Ovary (tissue), 9 donors: ENCODE measurements around the gene FOXP1. TPM values are rescaled to one million over a fixed set of nuclear protein-coding genes. Genes with fewer than 3 reads are reported as not detected.

Experiments
- DNase-seq, 5 donors: peaks; one replicate each; pipeline ENCODE4 v3.0.0-alpha.2; 2019 to 2020
- H3K27ac ChIP-seq, 2 donors: fragments of 200-600 bp; one replicate each; pipeline versions ENCODE4 v1.5.1 to v1.8.0; 2019 to 2022
- H3K27me3 ChIP-seq: fragments of 200-600 bp; one replicate; pipeline ENCODE4 v1.8.0; 2022
- H3K36me3 ChIP-seq: fragments of 200-600 bp; sonication (generic); one replicate; pipeline ENCODE4 v1.5.1; 2019
- H3K4me1 ChIP-seq: one replicate; pipeline ENCODE4 v1.8.1; 2013; ENCODE audit warnings: mild to moderate bottlenecking, moderate library complexity; ENCODE audit not compliant: insufficient read depth
- H3K4me3 ChIP-seq: fragments of 200-600 bp; sonication (generic); one replicate; pipeline ENCODE4 v1.5.1; 2017
- H3K9me3 ChIP-seq, 2 donors: fragments of 200-600 bp in 1 of 2; sonication (generic) in 1 of 2; one replicate each; pipeline versions ENCODE4 v1.5.1 to v1.8.1; 2013 to 2019; ENCODE audit warnings: mild to moderate bottlenecking in 1 of 2, moderate library complexity in 1 of 2
- EP300 ChIP-seq: sonication (generic); formaldehyde crosslinking; IDR thresholded peaks from one replicate; pipeline ENCODE4 v1.6.1; 2017; ENCODE audit warnings: antibody characterized with exemption
- POLR2A ChIP-seq: fragments of 450-650 bp; IDR thresholded peaks from one replicate; pipeline ENCODE4 v1.6.1; 2017; ENCODE audit warnings: antibody characterized with exemption, mild to moderate bottlenecking, moderate library complexity
- WGBS, 3 donors: extraction: QIAGEN DNeasy Blood & Tissue Kit in 1 of 3; methylation state at CpG; one replicate each; pipeline versions ENCODE4 v1.1.5 to v1.1.7; 2013 to 2017; 5-methylcytosine and 5-hydroxymethylcytosine counted together
- intact Hi-C, 4 donors: fragments of 100-400 bp; cut with DNase I; formaldehyde crosslinking; loops; one replicate each; pipeline versions ENCODE4 v1.11.0 to v1.15.1; 2022 to 2023
- polyA plus RNA-seq, 2 donors: library from polyadenylated mRNA; stranded (reverse); fragments of 200-250 nt in 1 of 2; fragments of 350-450 nt in 1 of 2; fragmentation: Illumina TruSeq in 1 of 2; extraction: RNeasy Lipid Tissue Mini Kit (QIAGEN cat#74804) in 1 of 2; gene quantifications; one replicate each; pipeline ENCODE4 v1.2.3, GENCODE V29; 2013 to 2014
- total RNA-seq, 7 donors: library from RNA; depleted of rRNA in 2 of 7; stranded (reverse); fragments of >200 nt in 2 of 7; fragmentation: NEBNext Ultra II Directional in 3 of 7; extraction: Animal tissue kit (Norgen Biotek cat#: 25700) in 3 of 7; gene quantifications; one replicate each; pipeline versions ENCODE4 v1.1.0 to v1.2.4, GENCODE V29; 2016 to 2023
- TF ChIP-seq, protein P1 (sequence below), 3 donors: fragments of 450-650 bp in 2 of 3; fragments of 200-600 bp in 1 of 3; IDR thresholded peaks; one replicate each; pipeline versions ENCODE4 v1.5.1 to v1.8.0; 2016 to 2022; ENCODE audit warnings: antibody characterized with exemption in 3 of 3, mild to moderate bottlenecking in 1 of 3
- donor health status: DM: no; HTN: no; CAD: no; lungs with moderate emphysema.
- donor health status: DM: no; HTN: no; CAD: no.
- donor health status: Bipolar disorder and iron deficiency.
- donor health status: DM: yes; HTN: yes; CAD: no.
- donor health status: DM: no; HTN: no; CAD: no.
- donor health status: DM: yes; HTN: yes; CAD: no.

The FOXP1 gene
- total and polyA plus RNA-seq, 9 donors, result 31.7 to 126 (median 114) TPM

DNA sequence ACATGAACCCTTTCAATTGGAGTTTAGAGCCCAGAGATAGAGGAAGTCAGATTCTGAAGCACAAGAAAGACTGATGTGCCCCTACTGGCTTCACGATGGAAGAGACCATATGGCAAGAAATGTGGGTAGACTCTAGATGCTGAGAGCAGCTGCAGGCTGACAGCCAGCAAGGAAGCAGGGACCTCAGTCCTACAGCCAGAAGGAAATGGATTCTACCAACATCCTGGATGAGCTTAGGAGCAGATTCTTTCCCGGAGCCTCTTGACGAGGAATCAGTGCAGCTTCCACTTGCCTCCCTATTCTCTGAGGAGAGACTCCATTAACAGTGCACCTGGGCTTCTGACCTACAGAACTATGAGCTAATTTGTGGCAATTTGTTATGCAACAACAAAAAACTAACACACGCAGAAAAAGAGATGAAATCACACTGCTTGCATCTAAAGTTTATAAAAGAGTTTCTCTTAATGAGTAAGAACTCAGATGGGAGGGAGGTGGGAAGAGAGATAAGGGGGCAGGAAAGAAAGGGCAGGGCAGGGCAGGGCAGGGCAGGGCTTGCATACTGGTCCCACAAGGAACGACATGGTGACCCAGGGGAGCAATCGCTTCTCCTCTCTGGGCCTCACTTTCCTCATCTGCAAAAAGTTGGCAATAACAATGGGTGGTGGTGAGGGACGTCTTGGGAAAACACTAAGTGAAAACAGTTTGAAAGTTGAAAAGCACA lies 440.9 kb downstream of the FOXP1 start:
- Histone ChIP-seq H3K27me3 (no peaks in the 10 kb centered on the region), H3K4me1 (peaks cover 4% of the 10 kb centered on the region), H3K36me3 (no peaks in the 10 kb centered on the region), H3K9me3 (no peaks in the 10 kb centered on the region), H3K27ac (no peak overlapping the region), H3K4me3 (no peak overlapping the region)
- intact Hi-C loops, result no loop called here
- 50 to 51% (median 51%) methylated on average over 7 of the region's 7 CpGs for WGBS, 3 donors
- TF ChIP-seq, protein P1, sequence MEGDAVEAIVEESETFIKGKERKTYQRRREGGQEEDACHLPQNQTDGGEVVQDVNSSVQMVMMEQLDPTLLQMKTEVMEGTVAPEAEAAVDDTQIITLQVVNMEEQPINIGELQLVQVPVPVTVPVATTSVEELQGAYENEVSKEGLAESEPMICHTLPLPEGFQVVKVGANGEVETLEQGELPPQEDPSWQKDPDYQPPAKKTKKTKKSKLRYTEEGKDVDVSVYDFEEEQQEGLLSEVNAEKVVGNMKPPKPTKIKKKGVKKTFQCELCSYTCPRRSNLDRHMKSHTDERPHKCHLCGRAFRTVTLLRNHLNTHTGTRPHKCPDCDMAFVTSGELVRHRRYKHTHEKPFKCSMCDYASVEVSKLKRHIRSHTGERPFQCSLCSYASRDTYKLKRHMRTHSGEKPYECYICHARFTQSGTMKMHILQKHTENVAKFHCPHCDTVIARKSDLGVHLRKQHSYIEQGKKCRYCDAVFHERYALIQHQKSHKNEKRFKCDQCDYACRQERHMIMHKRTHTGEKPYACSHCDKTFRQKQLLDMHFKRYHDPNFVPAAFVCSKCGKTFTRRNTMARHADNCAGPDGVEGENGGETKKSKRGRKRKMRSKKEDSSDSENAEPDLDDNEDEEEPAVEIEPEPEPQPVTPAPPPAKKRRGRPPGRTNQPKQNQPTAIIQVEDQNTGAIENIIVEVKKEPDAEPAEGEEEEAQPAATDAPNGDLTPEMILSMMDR (IDR thresholded peaks at IDR 0.05), result no peak
- TF ChIP-seq EP300 (no peak), POLR2A (no peak)
- peak in 1 of 5 donors; percentile 51 for DNase-seq

DNA sequence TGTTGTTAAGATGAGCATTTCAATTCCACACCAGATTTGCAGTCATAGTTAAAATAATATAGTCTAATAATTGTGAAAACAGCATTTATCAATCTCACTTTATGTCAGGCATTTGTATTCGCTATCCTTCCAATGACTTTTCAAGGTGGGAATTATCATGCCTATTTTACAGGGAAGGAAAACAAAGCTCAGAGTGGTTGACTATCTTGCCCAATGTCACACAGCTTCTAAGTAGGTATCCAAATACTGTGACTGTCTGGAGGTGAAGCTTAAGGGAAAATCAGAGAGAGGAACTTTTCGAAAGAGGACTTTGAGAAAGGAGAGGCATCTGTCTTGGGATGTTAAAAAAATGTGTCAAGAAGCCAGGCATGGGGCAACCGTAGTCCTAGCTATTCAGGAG lies 443.1 kb downstream of the FOXP1 start:
- Histone ChIP-seq H3K36me3 (no peaks in the 10 kb centered on the region), H3K4me3 (no peak overlapping the region), H3K9me3 (no peaks in the 10 kb centered on the region), H3K27ac (no peak overlapping the region), H3K27me3 (no peaks in the 10 kb centered on the region), H3K4me1 (peaks cover 10% of the 10 kb centered on the region)
- 98 to 99% (median 98%) methylated on average over 3 of the region's 3 CpGs for WGBS, 3 donors
- DNase-seq, result no peak
- TF ChIP-seq POLR2A, result no peak
- intact Hi-C loops, result no loop called here

DNA sequence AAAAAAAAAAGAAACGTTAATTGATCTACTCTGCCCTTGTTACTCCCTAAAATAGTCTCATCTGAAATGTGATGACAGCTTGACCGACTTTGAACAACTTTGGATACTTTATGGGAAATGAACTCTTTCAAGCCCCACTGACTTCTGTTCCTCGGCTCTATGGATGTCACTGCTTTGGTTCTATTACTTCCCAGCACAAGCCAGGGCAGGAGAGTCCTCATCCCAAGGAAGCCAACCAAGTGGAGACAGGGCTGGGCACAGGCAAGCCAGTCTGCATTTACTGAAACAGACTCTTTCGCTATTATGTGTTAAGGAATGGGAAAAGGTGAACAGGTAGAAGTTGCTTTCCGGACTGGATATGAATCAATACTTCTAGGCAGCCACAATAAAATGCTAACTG lies 444.0 kb downstream of the FOXP1 start:
- Histone ChIP-seq H3K27ac (no peak overlapping the region), H3K36me3 (no peaks in the 10 kb centered on the region), H3K4me1 (peaks cover 15% of the 10 kb centered on the region), H3K9me3 (no peaks in the 10 kb centered on the region), H3K27me3 (no peaks in the 10 kb centered on the region), H3K4me3 (no peak overlapping the region)
- DNase-seq, result no peak
- TF ChIP-seq EP300, result no peak
- TF ChIP-seq, protein P1 (IDR thresholded peaks at IDR 0.05), result no peak
- no peak for TF ChIP-seq POLR2A
- intact Hi-C loops, result loop anchor here in 1 of 4 donors (10.0 kb wide), 1 partner anchor 65 kb away; no protein-coding TSS in a partner anchor
- 91 to 95% (median 95%) methylated on average over 5 of the region's 5 CpGs for WGBS, 3 donors

DNA sequence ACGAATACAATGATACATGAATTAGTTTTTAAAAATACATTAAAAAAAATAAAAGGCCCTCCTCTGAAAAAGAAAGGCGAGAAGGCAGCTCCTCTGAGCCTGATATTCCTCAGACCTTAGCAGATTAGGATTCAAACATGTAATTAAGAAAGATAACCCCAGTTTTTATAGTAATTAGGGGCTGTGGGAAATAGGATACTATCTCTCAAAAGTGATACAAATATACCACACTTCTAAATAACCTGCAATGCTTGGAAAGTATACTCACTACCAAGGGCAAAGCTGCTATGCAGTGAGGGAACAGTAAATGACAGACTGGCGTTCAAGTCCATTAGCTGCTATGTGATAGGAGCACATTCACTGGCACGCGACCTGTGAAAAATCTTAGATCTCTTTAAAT lies 445.1 kb downstream of the FOXP1 start:
- Histone ChIP-seq H3K27ac (no peak overlapping the region), H3K4me1 (peaks cover 18% of the 10 kb centered on the region), H3K27me3 (no peaks in the 10 kb centered on the region), H3K4me3 (no peak overlapping the region), H3K9me3 (no peaks in the 10 kb centered on the region), H3K36me3 (no peaks in the 10 kb centered on the region)
- TF ChIP-seq, protein P1 (IDR thresholded peaks at IDR 0.05), result no peak
- TF ChIP-seq POLR2A (no peak), EP300 (no peak)
- 94 to 97% (median 97%) methylated on average over 5 of the region's 5 CpGs for WGBS, 3 donors
- intact Hi-C loops, result loop anchor here in 1 of 4 donors (10.0 kb wide), 1 partner anchor 66 kb away; no protein-coding TSS in a partner anchor
- DNase-seq, result no peak

DNA sequence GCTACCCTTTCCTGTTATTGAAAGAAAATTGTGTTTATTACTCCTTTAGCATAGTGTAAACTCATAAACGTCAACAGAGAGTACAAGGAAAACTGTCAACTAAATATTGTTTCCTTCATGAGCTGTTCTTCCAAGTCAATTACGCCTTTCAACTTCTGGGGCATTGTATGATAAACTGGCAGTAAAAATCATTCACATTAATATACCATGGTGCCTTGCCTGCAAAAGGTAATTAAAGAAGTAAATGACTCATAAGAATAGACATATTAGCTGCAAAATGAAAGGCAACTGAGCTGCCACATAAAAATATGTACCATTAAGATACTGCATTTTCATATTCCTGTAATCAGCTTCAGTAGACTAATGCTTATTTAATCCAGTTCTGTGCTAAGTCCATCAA lies 447.3 kb downstream of the FOXP1 start:
- Histone ChIP-seq H3K4me1 (peaks cover 19% of the 10 kb centered on the region), H3K9me3 (no peaks in the 10 kb centered on the region), H3K4me3 (no peak overlapping the region), H3K36me3 (no peaks in the 10 kb centered on the region), H3K27ac (peak overlapping the region in 1 of 2 donors; percentile 77), H3K27me3 (no peaks in the 10 kb centered on the region)
- no peak for DNase-seq
- TF ChIP-seq, protein P1 (IDR thresholded peaks at IDR 0.05), result no peak
- TF ChIP-seq EP300 (no peak), POLR2A (no peak)
- WGBS, 3 donors, result 41 to 66% (median 47%) methylated on average over 2 of the region's 2 CpGs
- intact Hi-C loops, result loop anchor here in 1 of 4 donors (10.0 kb wide), 1 partner anchor 69 kb away; no protein-coding TSS in a partner anchor
